GM19025 (cell line): Measurements from ENCODE around the gene SYNE2.
"Not testable (repeated sequence)": the region's sequence is repeated elsewhere in the genome, so short reads cannot be mapped to it uniquely, and the experiment has no call there.

Experiments used
- ATAC-seq: cut with Tn5 transposase; IDR thresholded peaks from one replicate; pipeline ENCODE4 v1.9.1; 2021; ENCODE audit warnings: mild to moderate bottlenecking, low read depth, moderate library complexity; ENCODE audit not compliant: unreplicated experiment

Gene SYNE2

GRCh38 chr14:63870753-63871037 lies 17.9 kb downstream of the SYNE2 start:
- ATAC-seq, result not testable (repeated sequence)

GRCh38 chr14:63874223-63874622 lies 21.4 kb downstream of the SYNE2 start:
- ATAC-seq, result no peak

- no peak for ATAC-seq
These were observed 22.5 kb downstream of the SYNE2 start for GRCh38 chr14:63875311-63875710.

GRCh38 chr14:63877550-63877939 lies 24.7 kb downstream of the SYNE2 start:
- ATAC-seq, result no peak

GRCh38 chr14:63878052-63878451 lies 25.2 kb downstream of the SYNE2 start:
- ATAC-seq, result no peak

GRCh38 chr14:63878792-63879191 lies 26.0 kb downstream of the SYNE2 start:
- no peak for ATAC-seq

GRCh38 chr14:63881926-63882325 lies 29.1 kb downstream of the SYNE2 start:
- no peak for ATAC-seq

GRCh38 chr14:63887899-63888298 lies 35.1 kb downstream of the SYNE2 start:
- no peak for ATAC-seq

GRCh38 chr14:63890553-63890952 lies 37.7 kb downstream of the SYNE2 start:
- ATAC-seq, result no peak

GRCh38 chr14:63891148-63891975 lies 38.6 kb downstream of the SYNE2 start:
- ATAC-seq, result no peak

- ATAC-seq, result no peak
These were observed 39.5 kb downstream of the SYNE2 start for GRCh38 chr14:63892265-63892664.

- no peak for ATAC-seq
These were observed 41.1 kb downstream of the SYNE2 start for GRCh38 chr14:63893701-63894458.

GRCh38 chr14:63895510-63895909 lies 42.7 kb downstream of the SYNE2 start:
- no peak for ATAC-seq

- no peak for ATAC-seq
These were observed 43.5 kb downstream of the SYNE2 start for GRCh38 chr14:63896278-63896720.

GRCh38 chr14:63897721-63898163 lies 44.9 kb downstream of the SYNE2 start:
- ATAC-seq, result no peak

GRCh38 chr14:63899953-63900352 lies 47.1 kb downstream of the SYNE2 start:
- no peak for ATAC-seq

- no peak for ATAC-seq
These were observed 48.8 kb downstream of the SYNE2 start for GRCh38 chr14:63901434-63902085.

- no peak for ATAC-seq
These were observed 49.7 kb downstream of the SYNE2 start for GRCh38 chr14:63902375-63902976.

GRCh38 chr14:63904724-63905123 lies 51.9 kb downstream of the SYNE2 start:
- no peak for ATAC-seq

- ATAC-seq, result no peak
These were observed 52.6 kb downstream of the SYNE2 start for GRCh38 chr14:63905370-63905769.

- ATAC-seq, result no peak
These were observed 56.0 kb downstream of the SYNE2 start for GRCh38 chr14:63908667-63909264.
